Lung (tissue), 12 donors: ENCODE measurements around the gene CXorf38. TPM values are rescaled to one million over a fixed set of nuclear protein-coding genes. Genes with fewer than 3 reads are reported as not detected.

Source experiments
- ATAC-seq: fragments of 200-7000 bp; cut with Tn5 transposase; one replicate; pipeline ENCODE4 v1.9.1; 2020; ENCODE audit warnings: moderate number of reproducible peaks; ENCODE audit not compliant: insufficient read depth, low FRiP score
- DNase-seq, 3 donors: peaks; one replicate each; pipeline ENCODE4 v3.0.0-alpha.2; 2013 to 2017
- H3K27ac ChIP-seq, 2 donors: one replicate each; pipeline ENCODE4 v1.5.1; 2013; ENCODE audit warnings: mild to moderate bottlenecking in 2 of 2, moderate library complexity in 2 of 2, control low read depth in 1 of 2, inconsistent platforms in 1 of 2, low read depth in 1 of 2, low read length in 1 of 2
- H3K27me3 ChIP-seq, 3 donors: one replicate each; pipeline ENCODE4 v1.5.1; 2013; ENCODE audit warnings: low read length in 2 of 3; ENCODE audit not compliant: control insufficient read depth in 3 of 3, insufficient read depth in 3 of 3
- H3K36me3 ChIP-seq, 4 donors: one replicate each; pipeline ENCODE4 v1.5.1; 2013; ENCODE audit warnings: low read length in 4 of 4, mild to moderate bottlenecking in 1 of 4, moderate library complexity in 1 of 4; ENCODE audit not compliant: control insufficient read depth in 4 of 4, insufficient read depth in 4 of 4
- H3K4me1 ChIP-seq, 5 donors: one replicate each; pipeline ENCODE4 v1.5.1; 2013; ENCODE audit warnings: low read length in 5 of 5, mild to moderate bottlenecking in 2 of 5, moderate library complexity in 1 of 5; ENCODE audit not compliant: control insufficient read depth in 5 of 5, insufficient read depth in 5 of 5
- H3K4me3 ChIP-seq: one replicate; pipeline ENCODE4 v1.5.1; 2013; ENCODE audit warnings: mild to moderate bottlenecking, control low read depth, moderate library complexity
- H3K9ac ChIP-seq, 2 donors: one replicate each; pipeline ENCODE4 v1.5.1; 2013; ENCODE audit warnings: low read length in 2 of 2, control low read depth in 1 of 2; ENCODE audit not compliant: insufficient read depth in 1 of 2
- H3K9me3 ChIP-seq, 4 donors: one replicate each; pipeline ENCODE4 v1.5.1; 2013; ENCODE audit warnings: low read length in 3 of 4, mild to moderate bottlenecking in 1 of 4, moderate library complexity in 1 of 4; ENCODE audit not compliant: control insufficient read depth in 4 of 4, insufficient read depth in 3 of 4
- WGBS, 2 donors: extraction: QIAGEN DNeasy Blood & Tissue Kit; methylation state at CpG; one replicate each; pipeline ENCODE4 v1.1.7; 2013; 5-methylcytosine and 5-hydroxymethylcytosine counted together
- polyA plus RNA-seq, 2 donors: library from polyadenylated mRNA; stranded (reverse); fragments of 200-250 nt; gene quantifications; one replicate each; pipeline ENCODE4 v1.2.1, GENCODE V29; 2013
- total RNA-seq, 2 donors: library from RNA; depleted of rRNA in 1 of 2; stranded (reverse); fragments of >200 nt in 1 of 2; gene quantifications; one replicate each; pipeline ENCODE4 v1.2.1, GENCODE V29; 2014 to 2021
- TF ChIP-seq, protein P1 (sequence below): IDR thresholded peaks from 2 replicates; pipeline ENCODE4 v1.5.1; 2012; ENCODE audit warnings: mild to moderate bottlenecking; ENCODE audit errors: control extremely low read depth, extremely low read depth
- donor health status: control.
- donor health status: control.
- donor health status: Bipolar disorder and iron deficiency.
- donor health status: healthy.
- donor health status: DM: yes; HTN: yes; CAD: no.

Gene CXorf38
- total and polyA plus RNA-seq, 4 donors = 8.2 to 17.8 (median 16.1) TPM

- DNase-seq (no peak), ATAC-seq (no peak)
- H3K9me3 ChIP-seq = peaks cover 0 to 3% (median 0%) of the 10 kb centered on the region in 4 donors
- H3K36me3 ChIP-seq = peaks cover 3 to 15% (median 6%) of the 10 kb centered on the region in 4 donors
- TF ChIP-seq, protein P1, sequence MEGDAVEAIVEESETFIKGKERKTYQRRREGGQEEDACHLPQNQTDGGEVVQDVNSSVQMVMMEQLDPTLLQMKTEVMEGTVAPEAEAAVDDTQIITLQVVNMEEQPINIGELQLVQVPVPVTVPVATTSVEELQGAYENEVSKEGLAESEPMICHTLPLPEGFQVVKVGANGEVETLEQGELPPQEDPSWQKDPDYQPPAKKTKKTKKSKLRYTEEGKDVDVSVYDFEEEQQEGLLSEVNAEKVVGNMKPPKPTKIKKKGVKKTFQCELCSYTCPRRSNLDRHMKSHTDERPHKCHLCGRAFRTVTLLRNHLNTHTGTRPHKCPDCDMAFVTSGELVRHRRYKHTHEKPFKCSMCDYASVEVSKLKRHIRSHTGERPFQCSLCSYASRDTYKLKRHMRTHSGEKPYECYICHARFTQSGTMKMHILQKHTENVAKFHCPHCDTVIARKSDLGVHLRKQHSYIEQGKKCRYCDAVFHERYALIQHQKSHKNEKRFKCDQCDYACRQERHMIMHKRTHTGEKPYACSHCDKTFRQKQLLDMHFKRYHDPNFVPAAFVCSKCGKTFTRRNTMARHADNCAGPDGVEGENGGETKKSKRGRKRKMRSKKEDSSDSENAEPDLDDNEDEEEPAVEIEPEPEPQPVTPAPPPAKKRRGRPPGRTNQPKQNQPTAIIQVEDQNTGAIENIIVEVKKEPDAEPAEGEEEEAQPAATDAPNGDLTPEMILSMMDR = no peak
- no peak overlapping the region for H3K9ac ChIP-seq
- H3K4me3 ChIP-seq = no peak overlapping the region
- no peaks in the 10 kb centered on the region for H3K4me1 ChIP-seq
- H3K27me3 ChIP-seq = peaks cover 0 to 28% (median 12%) of the 10 kb centered on the region in 3 donors
- H3K27ac ChIP-seq = no peak overlapping the region
- WGBS, 2 donors = 84 to 89% methylated on average over 3 of the region's 3 CpGs
Measured at GRCh38 chrX:40663078-40663740, 15.8 kb upstream of the CXorf38 start.

- 89 to 100% methylated on average over 2 of the region's 2 CpGs for WGBS, 2 donors
- Histone ChIP-seq H3K4me3 (no peak overlapping the region), H3K27ac (no peak overlapping the region), H3K9ac (no peak overlapping the region), H3K4me1 (no peaks in the 10 kb centered on the region), H3K36me3 (peaks cover 5 to 12% (median 9%) of the 10 kb centered on the region in 4 donors), H3K9me3 (no peaks in the 10 kb centered on the region), H3K27me3 (peaks cover 0 to 23% (median 15%) of the 10 kb centered on the region in 3 donors)
- no peak for DNase-seq
- TF ChIP-seq, protein P1 = no peak
- ATAC-seq = no peak
Measured at GRCh38 chrX:40661489-40661888, 14.1 kb upstream of the CXorf38 start.

GRCh38 chrX:40660381-40660780, 13.0 kb upstream of the CXorf38 start:
- TF ChIP-seq, protein P1 = no peak
- no peak overlapping the region for H3K27ac ChIP-seq
- H3K4me3 ChIP-seq = no peak overlapping the region
- H3K9ac ChIP-seq = no peak overlapping the region
- WGBS, 2 donors = 91 to 96% methylated on average over 5 of the region's 5 CpGs
- peaks cover 3 to 12% (median 8%) of the 10 kb centered on the region in 4 donors for H3K36me3 ChIP-seq
- no peak for ATAC-seq
- H3K4me1 ChIP-seq = no peaks in the 10 kb centered on the region
- peaks cover 0 to 16% (median 12%) of the 10 kb centered on the region in 3 donors for H3K27me3 ChIP-seq
- no peaks in the 10 kb centered on the region for H3K9me3 ChIP-seq
- DNase-seq = no peak
